Measurements from ENCODE around the gene EDN3. TPM values are rescaled to one million over a fixed set of nuclear protein-coding genes. Genes with fewer than 3 reads are reported as not detected.

Gene EDN3
- total RNA-seq, 2 donors from 2014 or later = 5.3 to 8.2 TPM

GRCh38 chr20:59295531-59295930 lies 4.9 kb upstream of the EDN3 start:
- no peak overlapping the region for H3K4me3 ChIP-seq
- no peaks in the 10 kb centered on the region for H3K4me1 ChIP-seq (replicated peaks)
- H3K36me3 ChIP-seq = no peaks in the 10 kb centered on the region
- 48% methylated on average over 5 of the region's 5 CpGs for WGBS
- no peak overlapping the region for H3K27ac ChIP-seq
- intact Hi-C loops (cut with DNase I) = loop anchor here (10.0 kb wide), 1 partner anchor 61 kb away; no protein-coding TSS in a partner anchor
- no peaks in the 10 kb centered on the region for H3K27me3 ChIP-seq (replicated peaks; ENCODE audit: insufficient read depth)
- no peak for TF ChIP-seq CTCF (IDR thresholded peaks at IDR 0.05)
- no peak for TF ChIP-seq POLR2A (IDR thresholded peaks at IDR 0.05)
- TF ChIP-seq POLR2AphosphoS5 (IDR thresholded peaks at IDR 0.05) = no peak
- DNase-seq (ENCODE audit: low spot score) = no peak
- H3K9me3 ChIP-seq = no peaks in the 10 kb centered on the region

GRCh38 chr20:59297686-59298085 lies 2.7 kb upstream of the EDN3 start:
- Histone ChIP-seq H3K27ac (no peak overlapping the region), H3K4me3 (no peak overlapping the region), H3K36me3 (no peaks in the 10 kb centered on the region), H3K4me1 (replicated peaks) (no peaks in the 10 kb centered on the region), H3K27me3 (replicated peaks; ENCODE audit: insufficient read depth) (no peaks in the 10 kb centered on the region), H3K9me3 (no peaks in the 10 kb centered on the region)
- DNase-seq (ENCODE audit: low spot score) = no peak
- intact Hi-C loops (cut with DNase I) = loop anchor here (10.0 kb wide), 1 partner anchor 63 kb away; no protein-coding TSS in a partner anchor
- 84% methylated on average over 7 of the region's 7 CpGs for WGBS
- TF ChIP-seq POLR2AphosphoS5 (IDR thresholded peaks at IDR 0.05) = no peak
- TF ChIP-seq CTCF (IDR thresholded peaks at IDR 0.05) = no peak
- TF ChIP-seq POLR2A (IDR thresholded peaks at IDR 0.05) = no peak

GRCh38 chr20:59299945-59300332 lies 472 bp upstream of the EDN3 start:
- H3K27me3 ChIP-seq (replicated peaks; ENCODE audit: insufficient read depth) = no peaks in the 10 kb centered on the region
- peak overlapping the region; percentile 26 to 27 for H3K4me3 ChIP-seq
- no peaks in the 10 kb centered on the region for H3K9me3 ChIP-seq
- no peak overlapping the region for H3K27ac ChIP-seq
- no peaks in the 10 kb centered on the region for H3K4me1 ChIP-seq (replicated peaks)
- intact Hi-C loops (cut with DNase I) = loop anchor here (10.0 kb wide), 1 partner anchor 65 kb away; no protein-coding TSS in a partner anchor
- peak; percentile 29 for DNase-seq (ENCODE audit: low spot score)
- 1% methylated on average over 19 of the region's 19 CpGs for WGBS
- no peaks in the 10 kb centered on the region for H3K36me3 ChIP-seq
- TF ChIP-seq CTCF (IDR thresholded peaks at IDR 0.05) (no peak), POLR2AphosphoS5 (IDR thresholded peaks at IDR 0.05) (peak; percentile 33)

GRCh38 chr20:59301343-59302007 lies 1.1 kb downstream of the EDN3 start:
- 73% methylated on average over 13 of the region's 17 CpGs for WGBS
- H3K4me3 ChIP-seq = no peak overlapping the region
- no peaks in the 10 kb centered on the region for H3K9me3 ChIP-seq
- no peak for TF ChIP-seq POLR2AphosphoS5 (IDR thresholded peaks at IDR 0.05)
- TF ChIP-seq POLR2A (IDR thresholded peaks at IDR 0.05) = no peak
- no peak for TF ChIP-seq CTCF (IDR thresholded peaks at IDR 0.05)
- intact Hi-C loops (cut with DNase I) = no loop called here
- H3K36me3 ChIP-seq = no peaks in the 10 kb centered on the region
- no peaks in the 10 kb centered on the region for H3K4me1 ChIP-seq (replicated peaks)
- no peaks in the 10 kb centered on the region for H3K27me3 ChIP-seq (replicated peaks; ENCODE audit: insufficient read depth)
- no peak for DNase-seq (ENCODE audit: low spot score)
- H3K27ac ChIP-seq = no peak overlapping the region

Measured in prostate gland (tissue), 2 donors.